Measurements from ENCODE around the gene MMP24OS. TPM values are rescaled to one million over a fixed set of nuclear protein-coding genes. Genes with fewer than 3 reads are reported as not detected.
A peak's percentile ranks its signal among the peaks of the same experiment; 100 is the strongest.

MMP24OS gene
- total and polyA plus RNA-seq, 2 of the 4 experiments (the other 2 are of a cell fraction): 5.9 to 64.9 TPM

- POLR2A ChIA-PET (ENCODE audit: unreplicated experiment): interaction anchor here (0.5 to 0.6 kb wide), 2 partner anchors 12 to 173 kb away, joined by 4 to 10 read pairs; no protein-coding TSS in a partner anchor
- Histone ChIP-seq H3K4me3 (ENCODE audit: insufficient read depth, low read depth, low read length) (no peak overlapping the region), H3K4ac (ENCODE audit: low read depth, low read length) (peak overlapping the region; percentile 82), H2AK9ac (replicated peaks; ENCODE audit: low read depth, low read length, poor library complexity) (peak overlapping the region; percentile 91), H3K9me3 (ENCODE audit: control insufficient read depth, insufficient read depth, low read length) (no peaks in the 10 kb centered on the region), H3K4me2 (ENCODE audit: low read depth, low read length) (peak overlapping the region; percentile 49), H3K23ac (ENCODE audit: low read depth, low read length) (no peak overlapping the region), H4K20me1 (ENCODE audit: insufficient read depth, low read length) (no peaks in the 10 kb centered on the region; the same call in 1 of the 2 replicates), H3K79me1 (ENCODE audit: low read depth in 1 of 2, low read length in 2 of 2) (peaks cover 0 to 13% of the 10 kb centered on the region in 2 experiments; a peak in 3 of 4 replicates), H3K4me1 (ENCODE audit: control insufficient read depth, insufficient read depth, low read length) (peaks cover 10% of the 10 kb centered on the region), H2BK120ac (ENCODE audit: low read depth, low read length) (peak overlapping the region; percentile 88), H2AFZ (replicated peaks; ENCODE audit: low read length, poor library complexity) (peak overlapping the region; percentile 40), H3K9me1 (ENCODE audit: insufficient read depth, low read length) (peaks cover 18% of the 10 kb centered on the region), H4K5ac (ENCODE audit: low read depth, low read length) (0 out of 2 replicates have a peak overlapping the region, but pooled peaks have one; percentile 4), H3K27ac (ENCODE audit: insufficient read depth, low read length) (peak overlapping the region; percentile 17), H2BK20ac (ENCODE audit: low read depth, low read length) (peak overlapping the region; percentile 87), H4K8ac (ENCODE audit: low read depth in 2 of 2, low read length in 2 of 2) (peak overlapping the region in 1 of 2 experiments; percentile 38; a peak in 2 of 4 replicates), H2AK5ac (ENCODE audit: low read depth, low read length) (peak overlapping the region; percentile 90), H3K36me3 (ENCODE audit: control insufficient read depth, insufficient read depth, low read length) (peaks cover 11% of the 10 kb centered on the region; the same call in 1 of the 2 replicates), H2BK5ac (ENCODE audit: low read depth, low read length, poor library complexity, severe bottlenecking) (peak overlapping the region; percentile 59), H3K56ac (ENCODE audit: extremely low read depth, insufficient read depth, low read length) (peak overlapping the region; percentile 12; the same call in 1 of the 2 replicates), H4K91ac (ENCODE audit: insufficient read depth, low read depth, low read length) (peak overlapping the region; percentile 32), H3K14ac (replicated peaks; ENCODE audit: low read depth, low read length) (peak overlapping the region; percentile 57), H3K27me3 (ENCODE audit: control insufficient read depth, insufficient read depth, low read length) (no peaks in the 10 kb centered on the region), H3K18ac (ENCODE audit: low read depth, low read length) (peak overlapping the region; percentile 58; the same call in 1 of the 2 replicates), H3K9ac (ENCODE audit: low read depth, low read length) (no peak overlapping the region), H2BK15ac (ENCODE audit: low read depth, low read length) (peak overlapping the region; percentile 58; the same call in 1 of the 3 replicates)
- intact Hi-C loops (cut with micrococcal nuclease) (no loop called here), in situ Hi-C loops (cut with MboI; ENCODE audit: low sequenced_read_pairs) (loop anchor here (25.0 kb wide), 1 partner anchor 401 kb away; the partner anchor contains the start of gene GGT7), dilution Hi-C loops (cut with HindIII; ENCODE audit: low sequenced_read_pairs, unreplicated experiment) (no loop called here)
- DNase-seq (no peak), ATAC-seq (ENCODE audit: low read depth) (peak; percentile 12; the same call in 1 of the 2 replicates)
- BruUV-seq (replicated peaks): no TSS peak
- 90% methylated on average over 4 of the region's 17 CpGs; no CpG with 5 or more reads in 1 of the 2 experiments for WGBS, 2 experiments (ENCODE audit: extremely low coverage in 2 of 2, insufficient read length in 1 of 2)
- CTCF ChIA-PET: interaction anchor here (0.5 to 0.6 kb wide), 3 partner anchors 14 to 319 kb away, joined by 4 read pairs; no protein-coding TSS in a partner anchor
- TF ChIP-seq BHLHE40 (IDR thresholded peaks at IDR 0.05; ENCODE audit: low read depth, low read length): no peak
- no peak for TF ChIP-seq MAZ (IDR thresholded peaks at IDR 0.05; ENCODE audit: borderline replicate concordance, low read depth, low read length)
- no peak for TF ChIP-seq ELK1 (IDR thresholded peaks at IDR 0.05; ENCODE audit: borderline replicate concordance, low read depth, low read length)
- no peak for TF ChIP-seq RCOR1 (IDR thresholded peaks at IDR 0.05; ENCODE audit: insufficient replicate concordance, low read length)
- no peak for TF ChIP-seq CTCF (conservative IDR thresholded peaks at IDR 0.05; ENCODE audit: low read depth, low read length)
- no peak for TF ChIP-seq RAD21 (IDR thresholded peaks at IDR 0.05; ENCODE audit: low read length)
- no peak for TF ChIP-seq USF2 (IDR thresholded peaks at IDR 0.05; ENCODE audit: low read depth, low read length)
- no peak for TF ChIP-seq RFX5 (IDR thresholded peaks at IDR 0.05; ENCODE audit: low read depth, low read length)
- TF ChIP-seq CHD1 (IDR thresholded peaks at IDR 0.05; ENCODE audit: low read depth, low read length): no peak
- no peak for TF ChIP-seq FOS (IDR thresholded peaks at IDR 0.05; ENCODE audit: low read depth, low read length)
- no peak for TF ChIP-seq CEBPB (IDR thresholded peaks at IDR 0.05; ENCODE audit: low read depth, low read length)
- no peak for TF ChIP-seq SMC3 (IDR thresholded peaks at IDR 0.05; ENCODE audit: low read depth, low read length)
Observed at GRCh38 chr20:35263532-35264341, 14.2 kb downstream of the MMP24OS start.
